Dermis microvascular lymphatic vessel endothelial cell (primary cell): ENCODE results near the gene GPC6. TPM values are rescaled to one million over a fixed set of nuclear protein-coding genes. Genes with fewer than 3 reads are reported as not detected.

Experiments
- DNase-seq, 2 donors: peaks; one replicate each; pipeline versions ENCODE4 v3.0.0 to v3.0.0-alpha.2; 2010; ENCODE audit warnings: low read depth in 2 of 2
- total RNA-seq: library from RNA; depleted of rRNA; stranded (reverse); fragments of >200 nt; gene quantifications from 2 replicates; pipeline ENCODE4 v1.2.1, GENCODE V29; 2014

Gene GPC6
- total RNA-seq, 1 donor from 2014 or later: under 0.01 TPM

GRCh38 chr13:94315188-94315587, 1088.6 kb downstream of the GPC6 start:
- DNase-seq: no peak

DNA sequence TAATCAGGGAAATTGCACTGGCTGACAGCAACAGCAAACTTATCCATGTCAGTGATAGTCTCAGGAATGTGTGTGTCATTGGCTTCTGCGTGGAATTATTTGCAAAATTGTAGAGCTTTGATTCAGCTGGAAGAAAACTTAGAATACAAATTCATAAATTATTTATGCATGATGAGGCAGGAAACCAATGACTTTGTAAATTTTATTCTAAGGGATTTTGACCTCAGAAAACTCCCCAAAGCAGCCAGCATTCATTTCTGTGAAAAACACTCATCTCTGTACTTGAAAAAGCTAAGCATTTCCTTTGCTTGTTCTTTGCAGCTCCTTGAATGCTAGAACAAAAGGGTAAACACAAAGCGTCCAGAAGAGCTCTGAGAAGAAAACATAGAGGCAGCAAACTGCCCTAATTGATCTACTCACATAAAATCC, 1090.5 kb downstream of the GPC6 start:
- no peak for DNase-seq

DNA sequence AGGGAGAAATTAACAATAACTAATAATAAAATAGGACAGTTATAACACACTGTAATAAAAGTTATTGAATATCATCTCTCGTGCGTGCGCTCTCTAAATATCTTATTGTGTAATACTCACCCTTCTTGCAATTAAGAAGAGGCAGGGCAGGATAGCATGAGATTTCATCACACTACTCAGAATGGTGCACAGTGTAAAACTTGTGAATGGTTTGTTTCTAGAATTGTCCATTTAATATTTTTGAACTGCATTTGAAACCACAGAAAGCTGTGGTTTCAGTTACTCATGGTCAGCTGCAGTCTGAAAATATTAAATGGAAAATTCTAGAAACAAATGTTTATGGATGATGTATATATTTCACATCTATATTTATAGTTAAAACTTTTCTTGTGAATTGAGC, 1091.8 kb downstream of the GPC6 start:
- DNase-seq: no peak

DNA sequence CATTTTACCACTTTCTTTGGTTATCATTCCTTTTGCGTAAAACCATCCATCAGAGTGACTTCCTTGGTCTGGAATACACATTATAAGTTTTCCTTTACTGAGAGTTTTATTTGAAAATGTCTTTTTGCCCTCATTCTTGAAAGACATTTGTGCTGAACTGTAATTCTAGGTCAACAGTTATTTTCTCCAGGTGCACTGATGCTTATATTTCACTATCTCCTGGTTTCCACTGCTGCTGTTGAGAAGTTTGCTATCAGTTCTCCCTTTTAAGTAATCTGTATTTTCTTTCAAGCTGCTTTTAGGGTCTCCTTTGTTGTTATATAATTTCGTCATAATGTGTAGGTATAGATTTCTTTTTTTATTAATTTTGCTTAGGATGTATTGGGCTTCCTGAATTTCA, 1092.9 kb downstream of the GPC6 start:
- no peak for DNase-seq

DNA sequence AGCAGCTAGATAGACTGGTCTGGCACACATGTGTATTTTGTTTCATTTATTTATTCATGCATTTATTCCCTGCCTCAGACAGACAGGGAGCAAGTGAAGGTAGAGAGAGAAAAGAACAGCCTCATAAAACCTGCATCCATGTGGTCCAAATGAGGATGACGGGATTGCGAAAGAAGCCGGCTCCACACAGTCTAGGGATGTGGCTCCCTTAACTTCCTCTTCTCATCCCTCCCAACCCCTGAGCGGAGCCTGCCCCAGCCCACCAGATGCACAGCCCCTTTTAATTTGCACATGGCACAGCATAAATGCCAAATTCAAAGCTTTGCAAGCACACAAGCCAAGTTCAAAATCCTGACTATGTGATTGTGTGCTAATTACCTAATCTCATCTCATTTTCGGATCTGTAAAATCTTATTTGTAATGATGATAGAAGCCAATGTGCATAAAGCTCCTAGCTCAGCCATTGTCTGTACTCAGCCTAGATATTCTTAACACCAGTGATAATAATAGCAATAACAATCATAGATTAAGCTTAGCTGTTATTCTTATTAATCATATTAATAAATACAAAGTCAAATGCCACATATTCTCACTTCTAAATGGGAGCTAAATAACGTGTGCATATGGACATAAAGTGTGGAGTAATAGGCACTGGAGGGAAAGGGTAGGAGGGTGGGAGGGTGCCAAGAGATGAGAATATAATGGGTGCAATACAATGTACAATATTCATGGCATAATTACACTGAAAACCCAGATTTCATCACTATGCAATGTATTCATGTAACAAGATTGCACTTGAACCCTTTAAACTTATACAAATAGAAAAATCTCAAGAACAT, 1096.5 kb downstream of the GPC6 start:
- DNase-seq: no peak

- no peak for DNase-seq
These were observed 1097.5 kb downstream of the GPC6 start for GRCh38 chr13:94323764-94324758.

DNA sequence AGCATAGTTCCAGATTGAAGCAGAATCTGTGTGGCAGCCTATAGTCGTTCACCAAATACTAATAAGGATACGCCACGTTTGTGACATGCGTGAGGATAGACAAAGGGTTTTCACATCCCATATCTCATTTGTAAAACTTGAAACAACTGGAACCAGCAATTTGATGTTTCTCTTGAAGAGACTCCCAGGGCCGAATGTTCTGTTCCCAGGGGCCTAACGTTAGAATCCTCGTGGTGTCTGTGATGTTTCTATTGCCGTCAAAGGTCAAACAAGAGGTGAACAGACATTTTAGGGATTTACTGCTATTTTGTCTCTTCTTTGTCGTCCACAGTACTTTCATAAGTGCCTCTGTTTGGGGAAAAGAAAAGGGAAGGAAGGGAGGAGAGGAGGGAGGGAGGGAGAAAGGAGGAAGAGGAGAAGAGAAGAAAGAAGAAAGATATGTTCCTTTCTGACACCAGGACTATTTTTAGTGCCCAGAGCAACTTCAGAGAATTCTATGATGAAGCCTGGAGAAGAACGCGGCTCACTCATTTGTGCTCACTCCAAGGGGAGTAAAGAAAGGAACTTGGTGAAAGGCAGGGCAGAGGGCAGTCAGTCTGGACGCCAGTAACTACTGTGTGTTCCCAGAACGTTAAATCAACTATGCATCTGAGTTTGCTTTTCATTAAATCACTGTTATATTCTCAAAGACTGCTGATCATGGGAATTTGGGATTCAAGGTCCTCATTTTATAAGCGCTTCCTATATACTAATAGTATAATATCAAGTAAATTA, 1098.3 kb downstream of the GPC6 start:
- DNase-seq: no peak

GRCh38 chr13:94325650-94326049, 1099.0 kb downstream of the GPC6 start:
- DNase-seq: no peak

DNA sequence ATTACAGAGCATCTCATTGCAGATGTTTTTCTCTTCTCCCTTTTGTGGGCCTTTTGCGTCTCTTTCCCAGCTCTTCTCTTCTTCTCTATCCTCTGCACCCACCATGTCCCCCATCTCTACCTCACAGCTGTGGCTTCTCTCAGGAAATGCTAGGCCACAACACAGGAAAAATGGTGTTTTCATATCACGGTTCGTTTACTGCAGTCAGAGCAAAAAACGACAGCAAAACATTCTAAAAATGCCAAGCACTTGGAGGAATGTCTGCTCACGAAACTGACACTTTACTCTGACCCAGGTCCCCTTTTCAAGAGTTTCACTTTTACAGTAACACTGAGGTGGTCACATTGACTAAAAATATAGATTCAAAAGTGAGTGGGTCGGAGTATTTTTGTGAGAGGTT, 1100.7 kb downstream of the GPC6 start:
- no peak for DNase-seq

DNA sequence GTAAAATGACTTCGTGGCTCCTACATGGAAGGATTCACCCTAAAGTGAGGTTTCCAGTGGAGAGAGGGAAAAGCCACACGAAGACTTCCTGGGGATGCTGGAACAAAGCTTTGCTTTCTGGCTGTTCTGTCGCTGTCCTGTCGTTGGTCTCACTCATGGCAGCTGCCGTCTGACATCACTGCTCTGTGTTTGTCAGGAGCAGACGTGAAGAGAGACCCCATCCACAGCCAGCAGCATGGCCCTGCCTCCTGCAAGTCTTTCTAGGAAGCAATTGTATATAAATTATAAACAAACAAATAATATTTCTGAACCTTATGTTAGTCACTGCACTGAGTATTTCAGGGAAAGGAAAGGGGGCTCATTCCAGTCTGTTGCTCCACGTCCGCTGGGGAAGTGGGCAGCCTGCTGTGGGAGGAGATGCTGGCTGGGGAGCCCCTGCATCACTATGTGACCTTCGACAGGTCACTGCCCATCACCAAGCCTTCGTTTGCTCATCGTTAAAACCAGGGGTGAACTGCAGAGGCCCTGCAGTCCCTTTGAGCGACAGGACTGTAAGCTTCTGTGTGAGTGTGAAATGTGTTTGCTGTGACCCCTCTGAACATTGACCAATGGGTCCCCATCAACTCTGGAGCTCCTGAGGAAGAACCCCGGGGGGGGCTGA, 1101.9 kb downstream of the GPC6 start:
- no peak for DNase-seq

DNA sequence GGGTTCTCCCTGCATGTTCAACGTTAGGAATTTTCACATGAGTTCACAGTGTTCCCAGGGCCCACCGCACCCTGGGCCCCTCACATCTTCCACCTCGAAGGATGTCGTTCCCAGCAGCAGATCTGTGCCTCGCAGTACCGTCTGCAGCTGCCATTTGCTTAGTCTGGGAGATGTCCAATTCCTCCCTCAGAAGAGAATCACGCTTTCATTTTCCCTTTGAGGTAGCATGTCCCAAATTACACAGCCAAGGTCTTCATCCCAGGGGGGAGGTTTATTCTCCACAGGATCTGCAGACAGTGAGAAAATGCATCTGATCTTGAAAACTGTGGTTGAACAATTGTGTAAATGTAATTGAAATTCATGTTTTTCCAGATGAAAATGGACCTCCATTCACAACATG, 1102.7 kb downstream of the GPC6 start:
- DNase-seq: no peak

DNA sequence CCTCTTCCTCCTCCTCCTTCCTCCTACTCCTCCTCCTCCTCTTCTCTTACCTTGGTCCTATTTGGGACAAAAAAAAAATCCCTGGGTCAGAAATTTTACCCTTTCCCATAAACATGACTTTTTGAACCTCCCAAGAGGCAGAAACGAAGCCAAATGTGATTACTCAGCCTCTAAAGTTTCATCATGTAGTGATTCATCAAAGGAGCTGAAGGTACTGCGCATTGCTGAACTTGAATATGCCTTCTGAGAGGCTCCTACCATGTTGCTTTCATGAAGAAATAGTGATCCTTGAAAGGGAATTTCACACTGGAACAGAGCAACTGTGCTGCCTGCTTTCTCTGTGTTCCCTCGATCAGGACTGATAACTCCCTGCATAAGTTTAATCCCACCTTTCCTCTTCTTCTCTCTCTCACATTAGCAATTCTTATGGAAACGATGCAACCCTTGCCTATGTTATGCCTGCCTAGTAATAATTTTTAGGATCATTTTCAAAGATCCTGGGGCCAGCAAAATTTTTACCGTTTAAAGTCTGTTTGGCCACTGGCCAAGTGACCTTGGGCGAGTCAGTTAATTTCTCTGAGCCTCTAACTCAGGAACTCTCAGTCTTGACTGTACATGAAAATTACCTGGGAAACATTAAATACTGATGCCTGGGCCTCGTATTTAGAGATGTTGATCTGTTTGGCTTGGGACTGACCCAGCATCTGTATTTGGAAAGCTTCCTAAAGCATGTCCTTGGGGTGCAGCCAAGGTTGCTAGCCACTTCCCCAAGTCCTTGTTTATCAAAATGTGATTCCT, 1103.3 kb downstream of the GPC6 start:
- DNase-seq: peak in 1 of 2 donors; percentile 65

- DNase-seq: no peak
These were observed 1104.0 kb downstream of the GPC6 start for GRCh38 chr13:94330552-94331071.

DNA sequence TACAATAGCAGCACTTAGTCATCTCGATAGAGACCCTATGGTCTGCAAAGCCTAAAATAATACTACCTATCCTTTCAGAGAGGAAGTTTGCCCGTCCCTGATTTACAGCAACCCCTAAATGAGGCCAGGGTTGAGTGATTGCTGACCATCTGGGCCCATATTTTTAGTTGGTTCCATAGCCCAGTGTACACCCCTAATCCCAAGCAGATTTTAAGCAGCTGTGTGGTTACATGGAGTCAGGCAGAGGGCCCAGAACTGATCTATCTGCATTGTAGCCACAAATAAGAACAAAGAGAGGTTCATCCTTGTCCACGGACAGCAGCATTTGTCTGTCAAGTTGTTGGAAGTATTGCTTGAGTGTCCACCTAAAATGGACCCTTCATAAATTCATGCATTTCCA, 1104.7 kb downstream of the GPC6 start:
- no peak for DNase-seq

DNA sequence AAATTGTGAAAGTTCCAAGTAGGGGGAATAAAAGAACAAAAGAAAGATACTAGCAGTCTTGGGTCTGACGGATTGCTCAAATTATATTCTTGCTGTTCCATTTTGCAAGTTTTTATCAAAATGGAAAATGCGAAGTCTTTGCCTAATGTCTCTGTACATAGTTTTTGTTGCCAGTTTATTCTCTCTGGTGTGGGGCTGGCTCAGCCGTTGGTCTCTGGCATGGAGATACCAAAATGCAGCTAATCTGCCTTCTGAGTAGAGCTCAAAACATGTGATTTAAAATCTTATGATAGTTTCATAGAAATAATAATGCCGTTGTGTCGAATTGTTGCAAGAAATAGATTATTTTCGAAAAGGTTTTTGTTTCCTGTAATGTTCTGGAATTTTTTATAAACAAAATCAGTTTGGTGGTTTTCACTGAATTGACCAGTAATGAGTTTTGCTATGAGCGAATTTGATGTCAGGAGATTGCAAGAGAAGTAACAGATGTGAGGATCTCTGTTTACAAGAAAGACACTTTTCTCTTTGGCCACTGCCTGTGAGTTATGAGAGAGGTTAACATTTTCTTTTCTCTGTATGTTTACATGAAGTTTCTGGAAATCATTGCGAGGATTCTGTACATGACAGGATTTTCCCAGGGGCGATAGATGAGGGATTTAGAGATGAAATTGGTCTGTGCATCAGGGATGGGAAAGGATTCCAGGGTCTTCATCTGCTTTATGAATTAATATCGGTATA, 1105.9 kb downstream of the GPC6 start:
- DNase-seq: no peak

DNA sequence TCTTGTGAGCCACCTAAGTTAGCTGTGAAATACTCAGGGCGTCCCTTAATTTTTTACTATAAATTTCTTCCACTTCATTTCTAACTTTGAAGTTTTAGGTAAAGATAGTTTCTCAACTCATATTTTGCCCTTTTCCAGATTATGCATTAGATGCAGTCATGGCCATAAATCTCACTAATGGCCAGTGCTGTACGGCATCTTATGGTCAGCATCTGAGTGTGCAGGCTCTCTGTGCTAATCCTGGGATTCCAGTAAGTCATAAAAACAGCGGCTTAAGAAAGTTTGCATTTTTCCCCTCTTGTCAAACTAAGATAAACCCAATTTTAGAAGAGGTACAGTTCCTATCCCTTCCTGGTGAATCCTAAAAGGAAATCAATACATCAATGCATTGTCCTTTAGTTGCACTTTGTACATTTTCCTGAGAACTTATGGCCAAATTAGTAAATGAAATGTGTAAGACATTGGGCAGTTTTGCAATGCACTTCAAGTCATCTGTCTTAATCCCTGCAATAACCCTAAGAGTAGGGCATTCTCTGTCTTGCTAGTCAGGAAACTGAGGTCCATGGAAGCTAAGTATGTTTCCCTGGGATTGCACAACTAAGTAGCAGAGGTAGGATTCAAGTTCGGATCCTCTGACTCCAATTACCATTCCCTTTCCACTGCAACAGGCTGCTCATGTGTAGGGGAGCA, 1106.7 kb downstream of the GPC6 start:
- no peak for DNase-seq

- no peak for DNase-seq
These were observed 1109.3 kb downstream of the GPC6 start for GRCh38 chr13:94335761-94336526.

DNA sequence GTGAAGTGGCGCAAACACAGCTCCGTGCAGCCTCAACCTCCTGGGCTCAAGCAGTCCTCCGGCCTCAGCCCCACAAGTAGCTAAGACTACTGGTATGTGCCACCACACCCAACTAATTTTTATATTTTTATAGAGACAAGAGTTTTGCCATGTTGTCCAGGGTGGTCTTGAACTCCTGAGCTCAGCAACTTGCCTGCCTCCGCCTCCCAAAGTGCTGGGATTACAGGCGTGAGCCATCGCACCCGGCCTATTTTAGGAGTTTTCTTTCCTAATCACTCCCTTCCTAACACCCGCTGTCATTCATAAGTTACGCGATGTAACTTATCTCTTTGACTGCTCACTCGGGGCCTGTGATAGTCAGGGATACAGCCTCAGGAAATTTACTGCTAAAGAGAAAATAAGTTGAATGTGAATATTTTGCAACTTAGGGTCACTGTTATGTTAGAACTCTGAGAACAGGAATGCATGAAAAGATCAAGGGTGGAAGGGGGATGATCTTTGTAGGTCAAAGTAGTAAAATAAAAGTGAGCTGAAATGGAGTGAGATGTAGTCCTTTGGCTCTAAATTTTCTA, 1112.6 kb downstream of the GPC6 start:
- no peak for DNase-seq
